GM12865 (cell line): Measurements from ENCODE around the gene PSME1.
"Not testable (repeated sequence)": the region's sequence is repeated elsewhere in the genome, so short reads cannot be mapped to it uniquely, and the experiment has no call there.

Experiments
- DNase-seq: peaks from one replicate; pipeline ENCODE4 v3.0.0; 2010; ENCODE audit warnings: low read depth
- H3K4me3 ChIP-seq: 2 replicates; pipeline ENCODE4 v1.5.1; 2011; ENCODE audit warnings: mild to moderate bottlenecking, low read depth, low read length, control low read depth
- CTCF ChIP-seq: IDR thresholded peaks from 2 replicates; pipeline ENCODE4 v1.5.1; 2011; ENCODE audit warnings: low read length, control low read depth, low read depth, inconsistent platforms; ENCODE audit not compliant: insufficient read depth; ENCODE audit errors: missing control alignments

Gene PSME1

GRCh38 chr14:24098927-24099813 is 36.8 kb upstream of the PSME1 start:
- no peak for DNase-seq
- no peak for TF ChIP-seq CTCF
- H3K4me3 ChIP-seq: no peak overlapping the region

- no peak overlapping the region for H3K4me3 ChIP-seq
- TF ChIP-seq CTCF: no peak
- no peak for DNase-seq
Measured at GRCh38 chr14:24100197-24100981, 35.6 kb upstream of the PSME1 start.

- H3K4me3 ChIP-seq: no peak overlapping the region
- no peak for DNase-seq
- TF ChIP-seq CTCF: no peak
Measured at GRCh38 chr14:24100982-24101494, 35.0 kb upstream of the PSME1 start.

GRCh38 chr14:24102357-24103048 is 33.5 kb upstream of the PSME1 start:
- no peak for DNase-seq
- no peak overlapping the region for H3K4me3 ChIP-seq
- TF ChIP-seq CTCF: no peak

GRCh38 chr14:24103451-24103850 is 32.5 kb upstream of the PSME1 start:
- no peak for TF ChIP-seq CTCF
- no peak overlapping the region for H3K4me3 ChIP-seq
- no peak for DNase-seq

- H3K4me3 ChIP-seq, DNase-seq: not testable (repeated sequence)
Measured at GRCh38 chr14:24105609-24106239, 30.3 kb upstream of the PSME1 start.
